Activated T-cell treated with anti-CD3 and anti-CD28 coated beads, Interleukin-2, amount 50 U/mL, for 4 hours (primary cell): ENCODE results near the gene SPPL2C. TPM values are rescaled to one million over a fixed set of nuclear protein-coding genes. Genes with fewer than 3 reads are reported as not detected.

Experiments
- ATAC-seq, 2 donors: fragments of 200-7000 bp; cut with Tn5 transposase; one replicate each; pipeline ENCODE4 v1.10.0; 2021
- DNase-seq: peaks from one replicate; pipeline ENCODE4 v3.0.0-alpha.2; 2020
- H3K27me3 Mint-ChIP-seq: one replicate; pipeline ENCODE4 v1.8.0; 2021; ENCODE audit warnings: low read depth, mixed read lengths
- H3K36me3 Mint-ChIP-seq: one replicate; pipeline ENCODE4 v1.8.0; 2022; ENCODE audit warnings: mixed read lengths; ENCODE audit not compliant: insufficient read depth
- H3K4me1 Mint-ChIP-seq: one replicate; pipeline ENCODE4 v1.8.0; 2021; ENCODE audit warnings: low read depth, mixed read lengths
- H3K4me3 Mint-ChIP-seq: one replicate; pipeline ENCODE4 v1.8.0; 2021; ENCODE audit warnings: mild to moderate bottlenecking, moderate library complexity, mixed read lengths
- H3K9me3 Mint-ChIP-seq: one replicate; pipeline ENCODE4 v1.8.0; 2021; ENCODE audit warnings: mixed read lengths
- total RNA-seq, 3 donors: library from RNA; stranded (reverse); gene quantifications; one replicate each; pipeline ENCODE4 v1.2.1, GENCODE V29; 2021

The SPPL2C gene
- total RNA-seq, 3 donors from 2014 or later = not detected

DNA sequence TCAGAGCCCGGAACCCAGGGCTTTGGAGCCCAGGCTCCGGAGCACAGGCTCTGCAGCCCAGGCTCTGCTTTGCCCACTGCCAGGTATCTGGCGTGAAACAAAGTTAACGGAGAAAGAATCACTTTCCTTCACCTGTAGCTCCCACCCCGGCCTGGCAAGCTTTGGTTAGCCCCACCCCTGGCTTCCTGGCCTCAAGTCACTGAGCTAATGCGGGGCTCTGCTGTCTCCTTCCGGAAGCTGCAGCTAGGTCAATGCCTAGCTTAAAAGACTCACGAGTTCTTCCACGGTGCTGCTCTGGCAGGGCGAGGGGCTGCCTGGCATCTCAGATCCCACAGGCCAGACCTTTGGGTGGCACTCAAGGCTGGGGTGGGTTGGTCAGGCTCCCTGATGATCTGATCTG is 21.1 kb upstream of the SPPL2C start:
- H3K4me1 Mint-ChIP-seq = peaks cover 7% of the 10 kb centered on the region
- ATAC-seq = no peak
- H3K36me3 Mint-ChIP-seq = no peaks in the 10 kb centered on the region
- no peaks in the 10 kb centered on the region for H3K9me3 Mint-ChIP-seq
- H3K27me3 Mint-ChIP-seq = no peaks in the 10 kb centered on the region
- DNase-seq = no peak
- H3K4me3 Mint-ChIP-seq = no peak overlapping the region

- H3K4me1 Mint-ChIP-seq = peaks cover 7% of the 10 kb centered on the region
- no peaks in the 10 kb centered on the region for H3K9me3 Mint-ChIP-seq
- H3K4me3 Mint-ChIP-seq = no peak overlapping the region
- no peaks in the 10 kb centered on the region for H3K36me3 Mint-ChIP-seq
- H3K27me3 Mint-ChIP-seq = peaks cover 4% of the 10 kb centered on the region
- ATAC-seq (no peak), DNase-seq (no peak)
These were observed 20.2 kb upstream of the SPPL2C start for GRCh38 chr17:45824475-45824874.

DNA sequence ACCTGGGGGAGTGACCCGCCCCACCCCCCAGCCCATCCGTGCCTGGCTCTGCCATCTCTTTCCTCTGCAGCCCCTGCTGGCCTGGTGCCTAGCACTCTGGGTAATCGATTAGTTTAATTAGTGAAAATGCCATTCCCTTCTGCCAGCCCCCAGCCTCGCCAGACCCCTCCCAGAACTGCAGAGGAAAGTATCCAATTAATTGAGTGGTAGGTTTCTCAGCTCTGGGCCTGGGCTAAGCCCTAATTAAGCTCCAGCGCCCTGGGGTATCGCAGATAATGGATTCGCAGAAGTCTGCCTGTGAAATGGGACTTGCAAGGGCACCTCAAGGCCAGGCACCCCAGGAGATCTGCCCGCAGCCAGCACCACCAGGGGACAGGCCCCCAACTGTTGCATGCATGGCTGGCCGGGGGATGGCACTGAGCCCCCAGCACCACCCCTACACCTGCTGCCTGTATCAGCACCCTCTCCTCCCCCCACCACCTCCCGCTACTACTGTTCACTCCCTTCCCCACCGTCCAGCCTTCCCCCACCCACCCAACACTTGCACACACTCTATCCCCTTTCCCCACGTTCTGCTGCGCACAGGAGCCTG is 19.7 kb upstream of the SPPL2C start:
- Mint-ChIP-seq H3K27me3 (peaks cover 5% of the 10 kb centered on the region), H3K4me3 (no peak overlapping the region), H3K36me3 (no peaks in the 10 kb centered on the region), H3K4me1 (peaks cover 7% of the 10 kb centered on the region), H3K9me3 (no peaks in the 10 kb centered on the region)
- no peak for DNase-seq
- ATAC-seq = no peak

DNA sequence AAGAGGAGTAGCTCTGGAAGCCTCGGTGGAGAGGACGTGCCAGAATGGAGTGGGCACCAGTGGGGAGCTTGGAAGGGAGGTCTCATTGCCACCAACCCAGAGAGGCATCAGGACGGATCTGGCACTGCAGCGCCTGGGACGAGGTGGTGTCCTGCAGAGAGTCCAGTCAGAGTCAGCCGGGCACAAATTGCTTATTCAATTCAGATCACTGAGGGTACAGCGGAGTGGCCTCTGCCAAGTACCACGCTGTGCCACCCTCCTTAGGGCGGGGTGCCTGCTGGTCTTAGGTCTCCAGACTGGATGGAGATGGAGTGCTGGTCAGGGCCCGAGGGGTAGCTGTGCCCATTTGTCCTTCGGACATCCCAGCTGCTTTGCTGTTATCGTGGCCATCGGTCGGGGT is 18.9 kb upstream of the SPPL2C start:
- H3K36me3 Mint-ChIP-seq = no peaks in the 10 kb centered on the region
- ATAC-seq = no peak
- peaks cover 5% of the 10 kb centered on the region for H3K27me3 Mint-ChIP-seq
- H3K9me3 Mint-ChIP-seq = no peaks in the 10 kb centered on the region
- peaks cover 7% of the 10 kb centered on the region for H3K4me1 Mint-ChIP-seq
- no peak overlapping the region for H3K4me3 Mint-ChIP-seq
- no peak for DNase-seq

GRCh38 chr17:45826919-45827588 is 17.6 kb upstream of the SPPL2C start:
- no peak for DNase-seq
- Mint-ChIP-seq H3K4me3 (no peak overlapping the region), H3K4me1 (peaks cover 7% of the 10 kb centered on the region), H3K27me3 (peaks cover 5% of the 10 kb centered on the region), H3K36me3 (no peaks in the 10 kb centered on the region), H3K9me3 (no peaks in the 10 kb centered on the region)
- no peak for ATAC-seq

DNA sequence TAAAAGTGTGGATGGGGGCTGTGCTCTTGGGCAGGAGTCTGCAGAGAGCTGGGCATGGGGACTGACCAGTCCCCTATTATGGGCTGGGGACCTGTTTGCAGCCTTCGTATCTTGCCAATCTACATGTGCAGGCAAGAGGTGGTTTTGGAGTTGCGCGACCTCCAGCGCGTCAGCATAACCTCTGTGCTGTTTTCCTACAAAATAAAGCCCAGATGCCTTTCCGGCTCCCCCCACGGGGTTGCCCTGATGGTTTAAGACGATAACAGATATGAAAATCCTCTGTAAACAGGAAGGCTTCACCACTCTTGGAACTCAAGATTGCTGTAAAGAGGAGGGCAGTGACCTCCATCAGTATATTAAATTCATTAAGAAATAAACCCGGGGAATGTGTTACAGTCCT is 16.5 kb upstream of the SPPL2C start:
- no peak overlapping the region for H3K4me3 Mint-ChIP-seq
- peaks cover 5% of the 10 kb centered on the region for H3K27me3 Mint-ChIP-seq
- DNase-seq (no peak), ATAC-seq (no peak)
- H3K4me1 Mint-ChIP-seq = peaks cover 7% of the 10 kb centered on the region
- H3K36me3 Mint-ChIP-seq = no peaks in the 10 kb centered on the region
- no peaks in the 10 kb centered on the region for H3K9me3 Mint-ChIP-seq

- Mint-ChIP-seq H3K36me3 (no peaks in the 10 kb centered on the region), H3K4me1 (peaks cover 7% of the 10 kb centered on the region), H3K9me3 (no peaks in the 10 kb centered on the region), H3K27me3 (peaks cover 5% of the 10 kb centered on the region), H3K4me3 (no peak overlapping the region)
- DNase-seq (no peak), ATAC-seq (no peak)
These were observed 16.0 kb upstream of the SPPL2C start for GRCh38 chr17:45828582-45829133.

- no peaks in the 10 kb centered on the region for H3K36me3 Mint-ChIP-seq
- H3K4me1 Mint-ChIP-seq = no peaks in the 10 kb centered on the region
- H3K4me3 Mint-ChIP-seq = no peak overlapping the region
- H3K27me3 Mint-ChIP-seq = peaks cover 9% of the 10 kb centered on the region
- DNase-seq = no peak
- H3K9me3 Mint-ChIP-seq = no peaks in the 10 kb centered on the region
- no peak for ATAC-seq
These were observed 10.8 kb upstream of the SPPL2C start for GRCh38 chr17:45833920-45834319.

DNA sequence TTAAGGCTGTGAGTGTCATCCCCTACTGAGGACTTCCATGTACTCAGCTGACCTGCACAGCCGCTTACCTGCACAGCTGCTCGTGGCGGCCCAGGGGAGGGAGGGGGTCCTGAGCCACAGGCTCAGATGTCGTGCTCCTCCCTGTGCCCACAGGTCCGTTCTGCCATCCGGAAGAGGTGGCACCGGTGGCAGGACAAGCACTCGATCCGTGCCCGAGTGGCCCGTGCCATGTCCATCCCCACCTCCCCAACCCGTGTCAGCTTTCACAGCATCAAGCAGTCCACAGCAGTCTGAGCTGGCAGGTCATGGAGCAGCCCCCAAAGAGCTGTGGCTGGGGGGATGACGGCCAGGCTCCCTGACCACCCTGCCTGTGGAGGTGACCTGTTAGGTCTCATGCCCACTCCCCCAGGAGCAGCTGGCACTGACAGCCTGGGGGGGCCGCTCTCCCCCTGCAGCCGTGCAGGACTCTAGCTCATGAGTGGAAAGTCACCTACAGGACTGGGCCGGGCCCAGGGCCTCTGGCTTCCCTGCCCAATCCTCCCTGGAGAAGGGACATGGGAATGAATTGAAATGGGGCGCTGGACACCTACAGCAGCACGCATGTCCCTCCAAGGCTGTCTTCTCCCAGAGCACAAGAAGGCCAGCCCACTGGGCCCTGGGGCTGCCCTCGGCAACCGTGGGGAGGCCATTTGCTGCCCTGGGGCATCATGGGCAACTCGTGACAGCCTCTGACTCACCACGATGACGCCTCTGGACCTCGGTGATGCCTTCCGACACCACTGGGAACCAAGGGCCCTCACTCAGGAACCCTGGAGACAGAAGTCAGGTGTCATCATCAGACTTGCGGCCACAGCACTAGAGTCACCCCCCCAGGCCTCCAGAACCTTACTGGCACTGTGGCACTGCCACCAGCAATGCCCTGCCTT is 9.9 kb upstream of the SPPL2C start:
- Mint-ChIP-seq H3K9me3 (no peaks in the 10 kb centered on the region), H3K4me1 (no peaks in the 10 kb centered on the region), H3K4me3 (no peak overlapping the region), H3K27me3 (peaks cover 4% of the 10 kb centered on the region), H3K36me3 (no peaks in the 10 kb centered on the region)
- no peak for DNase-seq
- no peak for ATAC-seq

- ATAC-seq = no peak
- no peaks in the 10 kb centered on the region for H3K36me3 Mint-ChIP-seq
- H3K4me3 Mint-ChIP-seq = no peak overlapping the region
- peaks cover 4% of the 10 kb centered on the region for H3K27me3 Mint-ChIP-seq
- no peaks in the 10 kb centered on the region for H3K9me3 Mint-ChIP-seq
- no peaks in the 10 kb centered on the region for H3K4me1 Mint-ChIP-seq
- no peak for DNase-seq
These were observed 9.2 kb upstream of the SPPL2C start for GRCh38 chr17:45835481-45835880.

GRCh38 chr17:45836047-45837044 is 8.3 kb upstream of the SPPL2C start:
- H3K4me3 Mint-ChIP-seq = no peak overlapping the region
- H3K9me3 Mint-ChIP-seq = no peaks in the 10 kb centered on the region
- H3K36me3 Mint-ChIP-seq = no peaks in the 10 kb centered on the region
- H3K4me1 Mint-ChIP-seq = no peaks in the 10 kb centered on the region
- no peak for ATAC-seq
- no peak for DNase-seq
- H3K27me3 Mint-ChIP-seq = peaks cover 4% of the 10 kb centered on the region

- DNase-seq (no peak), ATAC-seq (no peak)
- H3K4me3 Mint-ChIP-seq = no peak overlapping the region
- H3K4me1 Mint-ChIP-seq = no peaks in the 10 kb centered on the region
- H3K9me3 Mint-ChIP-seq = no peaks in the 10 kb centered on the region
- H3K36me3 Mint-ChIP-seq = no peaks in the 10 kb centered on the region
- H3K27me3 Mint-ChIP-seq = peaks cover 4% of the 10 kb centered on the region
These were observed 7.5 kb upstream of the SPPL2C start for GRCh38 chr17:45837187-45837586.

- no peaks in the 10 kb centered on the region for H3K9me3 Mint-ChIP-seq
- no peak overlapping the region for H3K4me3 Mint-ChIP-seq
- no peaks in the 10 kb centered on the region for H3K4me1 Mint-ChIP-seq
- no peak for ATAC-seq
- peaks cover 4% of the 10 kb centered on the region for H3K27me3 Mint-ChIP-seq
- no peak for DNase-seq
- H3K36me3 Mint-ChIP-seq = no peaks in the 10 kb centered on the region
These were observed 7.1 kb upstream of the SPPL2C start for GRCh38 chr17:45837603-45838002.
